Stimulated activated CD4-positive, alpha-beta T cell treated with anti-CD3 and anti-CD28 coated beads, TNF-alpha, amount 100 ng/mL, for 1 hour (primary cell): ENCODE measurements around the gene WDR11.

Experiments
- DNase-seq, 3 donors: peaks; one replicate each; pipeline ENCODE4 v3.0.0-alpha.2; 2020; ENCODE audit warnings: low read depth in 3 of 3, low spot score in 1 of 3

WDR11 gene

DNA sequence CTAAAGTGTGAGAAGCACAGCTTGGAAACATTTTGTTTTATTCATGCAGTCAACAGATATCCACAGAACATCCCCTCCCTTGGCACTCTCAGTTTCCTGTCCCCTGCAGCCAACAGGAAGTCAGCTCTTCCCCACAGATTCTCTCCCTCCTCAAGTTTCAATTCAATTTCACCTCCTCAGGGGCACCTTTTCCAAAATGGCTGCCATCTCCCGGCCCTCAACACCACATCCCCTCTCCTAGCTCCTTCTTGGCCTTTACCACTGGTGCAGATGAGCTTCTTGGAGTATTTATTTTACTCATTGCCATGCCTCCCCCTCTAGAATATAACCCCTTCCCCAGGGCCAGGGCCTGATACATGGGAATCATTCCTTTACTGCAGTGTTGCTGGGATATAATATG lies 94.0 kb downstream of the WDR11 start:
- DNase-seq = no peak

- DNase-seq = no peak
Measured at GRCh38 chr10:120945801-120946302, 94.7 kb downstream of the WDR11 start.

GRCh38 chr10:120946497-120946896 lies 95.3 kb downstream of the WDR11 start:
- DNase-seq = no peak

DNA sequence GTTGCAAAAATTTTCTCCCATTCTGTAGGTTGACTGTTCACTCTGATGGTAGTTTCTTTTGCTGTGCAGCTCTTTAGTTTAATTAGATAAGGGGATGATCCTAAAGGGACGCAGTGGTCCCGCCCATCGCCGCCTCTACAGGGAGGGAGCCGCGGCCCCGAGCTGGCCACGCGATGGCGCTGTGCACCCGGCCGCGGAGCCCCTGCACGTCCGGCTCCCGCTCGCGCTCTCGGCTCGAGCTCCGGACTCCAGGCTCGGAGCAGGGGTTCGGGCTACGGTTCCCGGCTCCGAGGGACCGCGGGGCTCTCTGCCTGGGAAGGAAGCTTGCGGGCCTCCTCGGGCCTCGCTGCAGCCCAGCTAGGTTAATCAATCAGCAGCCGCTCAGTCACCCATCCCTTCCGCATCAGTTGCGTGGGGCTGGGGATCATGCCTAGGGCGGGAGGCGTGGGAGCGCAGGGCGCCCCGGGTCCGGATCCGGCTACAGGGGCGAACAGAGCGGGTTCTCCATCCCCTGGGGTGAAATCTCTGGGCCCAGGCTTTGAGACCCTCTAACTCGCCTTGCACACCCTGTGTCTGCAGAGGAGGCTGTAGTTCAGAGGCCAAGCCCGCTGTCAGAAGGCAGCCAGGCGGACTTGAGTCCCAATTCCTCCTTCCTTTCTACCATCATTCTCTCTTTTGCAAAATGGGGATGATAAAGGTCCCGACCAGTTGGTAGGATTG lies 97.9 kb downstream of the WDR11 start:
- DNase-seq = peak in 2 of 3 donors; percentile 3 to 51

GRCh38 chr10:120949609-120950031 lies 98.5 kb downstream of the WDR11 start:
- no peak for DNase-seq

GRCh38 chr10:120950051-120950561 lies 98.9 kb downstream of the WDR11 start:
- no peak for DNase-seq

DNA sequence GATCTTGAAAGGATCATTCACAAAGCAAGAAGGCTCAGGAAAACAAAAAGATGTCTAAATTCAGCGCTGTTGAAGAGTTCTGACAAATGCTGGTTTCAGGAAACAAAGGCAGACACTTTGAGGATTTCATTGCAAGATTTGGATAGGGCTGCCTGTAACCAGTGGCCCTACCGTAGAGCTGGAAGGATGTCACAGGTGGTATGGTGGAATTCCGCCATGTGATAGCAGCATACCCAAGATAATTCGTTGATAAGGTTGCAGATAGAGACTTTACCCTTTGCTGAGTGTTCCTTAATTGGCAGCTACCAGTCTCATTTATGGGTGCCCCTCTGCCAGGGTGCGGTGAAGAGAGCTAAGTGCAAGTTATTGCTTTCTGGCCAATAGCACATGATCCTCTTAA lies 100.1 kb downstream of the WDR11 start:
- DNase-seq = no peak

DNA sequence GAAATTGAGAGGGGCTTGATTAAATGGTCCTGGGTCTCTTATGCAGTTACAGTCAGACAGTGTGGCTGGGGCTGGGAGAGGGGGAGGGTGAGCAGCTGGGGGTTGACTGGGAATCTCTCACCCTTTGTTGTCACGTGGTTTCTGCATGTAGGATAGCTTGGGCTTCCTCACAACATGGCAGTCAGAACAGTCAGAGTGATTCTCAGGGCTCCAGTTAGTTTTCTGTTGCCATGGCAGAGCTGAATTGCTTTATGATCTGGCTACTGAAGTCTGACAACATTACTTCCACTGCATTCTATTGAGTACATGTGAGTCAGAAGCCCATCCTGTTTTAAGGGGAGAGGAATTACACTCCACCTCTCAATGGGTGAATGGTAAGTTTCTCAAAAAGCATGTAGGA lies 102.7 kb downstream of the WDR11 start:
- no peak for DNase-seq
